NB4 (cell line): ENCODE results near the gene TPM2.

Source experiments
- DNase-seq: peaks from one replicate; pipeline ENCODE4 v3.0.0; 2010; ENCODE audit warnings: low read depth
- H3K4me3 ChIP-seq: one replicate; pipeline ENCODE4 v1.5.1; 2011; ENCODE audit warnings: mild to moderate bottlenecking, low read depth, low read length, moderate library complexity
- CTCF ChIP-seq: IDR thresholded peaks from one replicate; pipeline ENCODE4 v1.5.1; 2012; ENCODE audit warnings: low read depth, low read length
- MAX ChIP-seq: IDR thresholded peaks from 2 replicates; pipeline ENCODE4 v1.6.1; 2011; ENCODE audit warnings: low read depth, low read length
- MYC ChIP-seq: IDR thresholded peaks from 2 replicates; pipeline ENCODE4 v1.6.1; 2011; ENCODE audit warnings: low read depth, low read length
- POLR2A ChIP-seq: IDR thresholded peaks from 2 replicates; pipeline ENCODE4 v1.6.1; 2011; ENCODE audit warnings: mild to moderate bottlenecking; ENCODE audit not compliant: insufficient read length; ENCODE audit errors: extremely low read depth

The TPM2 gene

GRCh38 chr9:35658968-35659220 is 30.8 kb downstream of the TPM2 start:
- H3K4me3 ChIP-seq, result peak overlapping the region; percentile 65
- peak; percentile 65 for DNase-seq
- TF ChIP-seq MAX (no peak), CTCF (no peak), POLR2A (no peak), MYC (no peak)

GRCh38 chr9:35658137-35658967 is 31.4 kb downstream of the TPM2 start, which contains the start of gene CCDC107:
TSS of gene CCDC107 (plus strand) at chr9:35658292. CDS start at chr9:35658380, 88 bp downstream.
- no peak for TF ChIP-seq MYC
- TF ChIP-seq MAX, result no peak; the same call in 1 of the 2 replicates
- peak; percentile 56 for TF ChIP-seq CTCF
- peak; percentile 61 for TF ChIP-seq POLR2A
- peak; percentile 86 for DNase-seq
- H3K4me3 ChIP-seq, result peak within 1 kb of the TSS; percentile 65

- peak within 1 kb of the TSS; percentile 65 for H3K4me3 ChIP-seq
- TF ChIP-seq MAX (peak; percentile 99), POLR2A (no peak), CTCF (peak; percentile 16), MYC (peak; percentile 98)
- DNase-seq, result peak; percentile 100
Observed at GRCh38 chr9:35657546-35658136, 32.1 kb downstream of the TPM2 start, which contains the start of gene RMRP. TSS of gene RMRP (minus strand) at chr9:35658019.

- no peak for TF ChIP-seq MAX
- no peak for TF ChIP-seq POLR2A
- no peak for TF ChIP-seq MYC
- TF ChIP-seq CTCF, result no peak
- peak; percentile 19 for DNase-seq
- no peak overlapping the region for H3K4me3 ChIP-seq
Observed at GRCh38 chr9:35656831-35657545, 32.7 kb downstream of the TPM2 start.

GRCh38 chr9:35656348-35656747 is 33.4 kb downstream of the TPM2 start:
- TF ChIP-seq CTCF, result no peak
- no peak for TF ChIP-seq MAX
- no peak overlapping the region for H3K4me3 ChIP-seq

More at GRCh38 chr9:35656348-35656747, 33.4 kb downstream of the TPM2 start:
- peak; percentile 64 for DNase-seq
